SK-N-SH (cell line): Measurements from ENCODE around the gene DBNL. TPM values are rescaled to one million over a fixed set of nuclear protein-coding genes. Genes with fewer than 3 reads are reported as not detected.
A peak's percentile ranks its signal among the peaks of the same experiment; 100 is the strongest.

Source experiments
- CTCF ChIA-PET: fragments of 300-600, 350-600 bp; formaldehyde crosslinking; extraction: SDS; loops from one replicate; lab custom pipeline; 2021; lab: Yijun Ruan, JAX
- POLR2A ChIA-PET: fragments of 350-600 bp; sonication (Branson Sonifier 250); formaldehyde crosslinking; extraction: SDS; loops from one replicate; lab custom pipeline; 2020; ENCODE audit warnings: antibody characterized with exemption, inconsistent platforms; lab: Yijun Ruan, JAX
- DNase-seq: peaks from one replicate; pipeline ENCODE4 v3.0.0; 2012
- H2AFZ ChIP-seq: fragments of 200-600 bp; sonication (generic); 2 replicates; pipeline ENCODE4 v1.8.1; 2016; ENCODE audit warnings: antibody characterized with exemption, mild to moderate bottlenecking, low read depth
- H3F3A ChIP-seq: fragments of 200-600 bp; sonication (generic); replicated peaks from 2 replicates; pipeline ENCODE3; 2016; ENCODE audit warnings: antibody characterized with exemption, mild to moderate bottlenecking; ENCODE audit not compliant: insufficient read depth
- H3K27ac ChIP-seq, 2 experiments: fragments of 200-500 bp in 1 of 2; fragments of 200-600 bp in 1 of 2; sonication (Bioruptor generic) in 1 of 2; sonication (generic), shearing (Covaris generic) in 1 of 2; 2 replicates each; pipeline versions ENCODE4 v1.5.1 to v1.6.1; 2014 to 2016; ENCODE audit warnings: low read depth in 2 of 2, inconsistent platforms in 1 of 2, low read length in 1 of 2, mild to moderate bottlenecking in 1 of 2, mixed read lengths in 1 of 2
- H3K27me3 ChIP-seq: fragments of 200-600 bp; sonication (generic), shearing (Covaris generic); 2 replicates; pipeline ENCODE4 v1.6.1; 2016; ENCODE audit warnings: mixed run types; ENCODE audit not compliant: insufficient read depth
- H3K36me3 ChIP-seq, 2 experiments: fragments of 200-500 bp in 1 of 2; fragments of 200-600 bp in 1 of 2; sonication (Bioruptor generic) in 1 of 2; sonication (generic) in 1 of 2; replicated peaks in 1 of 2; 2 replicates each; pipeline versions ENCODE3 to v1.5.1; 2014 to 2016; ENCODE audit warnings: low read length in 1 of 2, mild to moderate bottlenecking in 1 of 2; ENCODE audit not compliant: insufficient read depth in 2 of 2, control insufficient read depth in 1 of 2
- H3K4me1 ChIP-seq, 2 experiments: fragments of 200-500 bp in 1 of 2; fragments of 200-600 bp in 1 of 2; sonication (Bioruptor generic) in 1 of 2; sonication (generic), shearing (Covaris generic) in 1 of 2; 2 replicates each; pipeline versions ENCODE4 v1.5.1 to v1.6.1; 2014 to 2016; ENCODE audit warnings: low read depth in 1 of 2, low read length in 1 of 2, mixed run types in 1 of 2; ENCODE audit not compliant: insufficient read depth in 2 of 2, control insufficient read depth in 1 of 2
- H3K4me2 ChIP-seq: fragments of 200-600 bp; sonication (generic), shearing (Covaris generic); 2 replicates; pipeline ENCODE4 v1.6.1; 2017; ENCODE audit warnings: mixed run types
- H3K4me3 ChIP-seq, 2 experiments: fragments of 200-500 bp in 1 of 2; fragments of 200-600 bp in 1 of 2; sonication (Bioruptor generic) in 1 of 2; sonication (generic), shearing (Covaris generic) in 1 of 2; 2 replicates each; pipeline versions ENCODE4 v1.5.1 to v1.8.1; 2014 to 2016; ENCODE audit warnings: low read depth in 2 of 2, inconsistent platforms in 1 of 2, low read length in 1 of 2, mild to moderate bottlenecking in 1 of 2, mixed read lengths in 1 of 2, moderate library complexity in 1 of 2
- H3K79me2 ChIP-seq: fragments of 200-600 bp; sonication (generic); 2 replicates; pipeline ENCODE4 v1.8.1; 2017; ENCODE audit warnings: mild to moderate bottlenecking; ENCODE audit not compliant: insufficient read depth
- H3K9ac ChIP-seq: fragments of 200-600 bp; sonication (generic); 2 replicates; pipeline ENCODE4 v1.6.1; 2017; ENCODE audit warnings: mixed run types
- H3K9me2 ChIP-seq: fragments of 200-600 bp; sonication (generic); 2 replicates; pipeline ENCODE4 v1.6.1; 2017; ENCODE audit warnings: mixed run types
- H3K9me3 ChIP-seq: fragments of 200-600 bp; sonication (generic); 2 replicates; pipeline ENCODE4 v1.6.1; 2017; ENCODE audit warnings: mixed run types, mild to moderate bottlenecking, moderate library complexity
- H4K20me1 ChIP-seq: fragments of 200-600 bp; sonication (generic); 2 replicates; pipeline ENCODE4 v1.6.1; 2017; ENCODE audit warnings: mild to moderate bottlenecking, mixed run types; ENCODE audit not compliant: insufficient read depth
- CHD2 ChIP-seq: fragments of 150-350 bp; IDR thresholded peaks from 2 replicates; pipeline ENCODE4 v1.6.1; 2018; ENCODE audit warnings: low read length; ENCODE audit not compliant: partially characterized antibody
- CTCF ChIP-seq: fragments of 200-600 bp; sonication (generic); IDR thresholded peaks from 2 replicates; pipeline ENCODE4 v1.6.1; 2017; ENCODE audit warnings: antibody characterized with exemption, mild to moderate bottlenecking, moderate library complexity
- ELF1 ChIP-seq: IDR thresholded peaks from 2 replicates; pipeline ENCODE4 v1.4.0; 2012
- EP300 ChIP-seq, 2 experiments: IDR thresholded peaks; 2 replicates each; pipeline versions ENCODE4 v1.4.0 to v1.6.1; 2012; ENCODE audit warnings: borderline replicate concordance in 1 of 2, low read depth in 1 of 2, low read length in 1 of 2
- FOSL2 ChIP-seq: IDR thresholded peaks from 2 replicates; pipeline ENCODE4 v1.4.0; 2012; ENCODE audit warnings: low read depth, mild to moderate bottlenecking, moderate library complexity, borderline replicate concordance
- FOXM1 ChIP-seq: IDR thresholded peaks from 2 replicates; pipeline ENCODE4 v1.4.0; 2012; ENCODE audit warnings: low read depth, mild to moderate bottlenecking
- GATA2 ChIP-seq: sonication (generic); formaldehyde crosslinking; IDR thresholded peaks from 2 replicates; pipeline ENCODE4 v1.5.0; 2020; ENCODE audit warnings: mild to moderate bottlenecking, missing genetic modification reagents
- JUND ChIP-seq: IDR thresholded peaks from 2 replicates; pipeline ENCODE4 v1.4.0; 2012
- MAX ChIP-seq: IDR thresholded peaks from 2 replicates; pipeline ENCODE4 v1.4.0; 2012; ENCODE audit warnings: low read depth
- NFIC ChIP-seq: IDR thresholded peaks from 2 replicates; pipeline ENCODE4 v1.4.0; 2012; ENCODE audit warnings: borderline replicate concordance
- NRF1 ChIP-seq: IDR thresholded peaks from 2 replicates; pipeline ENCODE4 v1.6.1; 2012; ENCODE audit warnings: low read depth, mild to moderate bottlenecking, low read length
- POLR2AphosphoS5 ChIP-seq: IDR thresholded peaks from 2 replicates; pipeline ENCODE4 v1.6.1; 2012; ENCODE audit warnings: low read depth, low read length
- RAD21 ChIP-seq: IDR thresholded peaks from 2 replicates; pipeline ENCODE4 v1.6.1; 2012; ENCODE audit warnings: mild to moderate bottlenecking, low read length
- SMC3 ChIP-seq: IDR thresholded peaks from 2 replicates; pipeline ENCODE4 v1.6.1; 2012; ENCODE audit warnings: low read depth, low read length, improper control_type of control experiment
- TCF12 ChIP-seq: IDR thresholded peaks from 2 replicates; pipeline ENCODE4 v1.4.0; 2012
- USF1 ChIP-seq: IDR thresholded peaks from 2 replicates; pipeline ENCODE4 v1.4.0; 2012; ENCODE audit warnings: low read depth, borderline replicate concordance
- ZBTB33 ChIP-seq: IDR thresholded peaks from 2 replicates; pipeline ENCODE4 v1.4.0; 2012; ENCODE audit warnings: low read depth, borderline replicate concordance
- WGBS: methylation state at CpG from one replicate; pipeline ENCODE4 v1.1.6; 2017; ENCODE audit warnings: low lambda C conversion rate; 5-methylcytosine and 5-hydroxymethylcytosine counted together
- polyA plus RNA-seq, 3 experiments: library from polyadenylated mRNA; depleted of rRNA; stranded (reverse); fragments of >200 nt; gene quantifications; 2 replicates each; pipeline ENCODE4 v1.2.3, GENCODE V29; 2012

Gene DBNL
- polyA plus RNA-seq, 1 of the 3 experiments (the other 2 are of a cell fraction), result 244 TPM

- Histone ChIP-seq H3K79me2 (peaks cover 41% of the 10 kb centered on the region), H3K4me3 (no peak overlapping the region), H3K36me3 (peaks cover 27 to 73% of the 10 kb centered on the region in 2 experiments), H2AFZ (no peak overlapping the region), H3K9ac (no peak overlapping the region), H3K4me1 (peaks cover 7 to 26% of the 10 kb centered on the region in 2 experiments; a peak in 1 of 4 replicates), H3K27ac (no peak overlapping the region), H3F3A (peaks cover 14% of the 10 kb centered on the region), H3K9me3 (no peaks in the 10 kb centered on the region), H3K27me3 (no peaks in the 10 kb centered on the region), H3K9me2 (no peaks in the 10 kb centered on the region), H4K20me1 (peaks cover 9% of the 10 kb centered on the region; the same call in 1 of the 2 replicates), H3K4me2 (no peak overlapping the region; the same call in 1 of the 2 replicates)
- POLR2A ChIA-PET, result no interaction called here
- CTCF ChIA-PET, result interaction anchor here (0.7 to 2.3 kb wide), 5 partner anchors 12 to 89 kb away, joined by 3 to 7 read pairs (median 3); no protein-coding TSS in a partner anchor
- TF ChIP-seq CTCF (peak; percentile 21; the same call in 1 of the 2 replicates), CHD2 (no peak)
- 89% methylated on average over 19 of the region's 21 CpGs for WGBS
- peak; percentile 65 for DNase-seq
Observed at GRCh38 chr7:44108768-44109750, 64.6 kb downstream of the DBNL start.

- peak; percentile 44 for DNase-seq
- ChIA-PET CTCF (interaction anchor here (0.7 to 2.3 kb wide), 3 partner anchors 13 to 42 kb away, joined by 3 to 7 read pairs (median 3); no protein-coding TSS in a partner anchor), POLR2A (interaction anchor here (1.2 kb wide), 1 partner anchor 9 kb away, joined by 3 read pairs; no protein-coding TSS in a partner anchor)
- Histone ChIP-seq H3K9me3 (no peaks in the 10 kb centered on the region), H3K27me3 (no peaks in the 10 kb centered on the region), H3K36me3 (peaks cover 27 to 82% of the 10 kb centered on the region in 2 experiments), H3K79me2 (peaks cover 33% of the 10 kb centered on the region), H4K20me1 (peaks cover 12% of the 10 kb centered on the region; the same call in 1 of the 2 replicates), H3K27ac (no peak overlapping the region; a peak in 1 of 4 replicates), H2AFZ (no peak overlapping the region), H3K4me3 (no peak overlapping the region), H3K9ac (no peak overlapping the region), H3F3A (peaks cover 22% of the 10 kb centered on the region), H3K9me2 (no peaks in the 10 kb centered on the region), H3K4me1 (peaks cover 7 to 23% of the 10 kb centered on the region in 2 experiments; a peak in 1 of 4 replicates), H3K4me2 (no peak overlapping the region)
- WGBS, result 97% methylated on average over 16 of the region's 18 CpGs
- TF ChIP-seq EP300 (IDR thresholded peaks at IDR 0.05; ENCODE audit: borderline replicate concordance in 1 of 2, low read depth in 1 of 2, low read length in 1 of 2) (no peak), ZBTB33 (no peak), TCF12 (no peak), GATA2 (CRISPR knock-in tag) (no peak), SMC3 (no peak), FOSL2 (no peak), CHD2 (no peak), RAD21 (no peak), NFIC (no peak), JUND (no peak), ELF1 (no peak), NRF1 (no peak), FOXM1 (no peak), POLR2AphosphoS5 (no peak), USF1 (no peak), MAX (no peak)
Observed at GRCh38 chr7:44109991-44110390, 65.5 kb downstream of the DBNL start.
